GM18505 (cell line): ENCODE results near the gene CPA4.
"Not testable (repeated sequence)": the region's sequence is repeated elsewhere in the genome, so short reads cannot be mapped to it uniquely, and the experiment has no call there.

Experiments
- ATAC-seq: cut with Tn5 transposase; IDR thresholded peaks from one replicate; pipeline ENCODE4 v1.9.1; 2021; ENCODE audit not compliant: unreplicated experiment
- POLR2A ChIP-seq: IDR thresholded peaks from 4 replicates; pipeline ENCODE4 v1.6.1; 2011; ENCODE audit warnings: borderline replicate concordance; ENCODE audit not compliant: insufficient read depth, insufficient read length; ENCODE audit errors: extremely low read depth

CPA4 gene

DNA sequence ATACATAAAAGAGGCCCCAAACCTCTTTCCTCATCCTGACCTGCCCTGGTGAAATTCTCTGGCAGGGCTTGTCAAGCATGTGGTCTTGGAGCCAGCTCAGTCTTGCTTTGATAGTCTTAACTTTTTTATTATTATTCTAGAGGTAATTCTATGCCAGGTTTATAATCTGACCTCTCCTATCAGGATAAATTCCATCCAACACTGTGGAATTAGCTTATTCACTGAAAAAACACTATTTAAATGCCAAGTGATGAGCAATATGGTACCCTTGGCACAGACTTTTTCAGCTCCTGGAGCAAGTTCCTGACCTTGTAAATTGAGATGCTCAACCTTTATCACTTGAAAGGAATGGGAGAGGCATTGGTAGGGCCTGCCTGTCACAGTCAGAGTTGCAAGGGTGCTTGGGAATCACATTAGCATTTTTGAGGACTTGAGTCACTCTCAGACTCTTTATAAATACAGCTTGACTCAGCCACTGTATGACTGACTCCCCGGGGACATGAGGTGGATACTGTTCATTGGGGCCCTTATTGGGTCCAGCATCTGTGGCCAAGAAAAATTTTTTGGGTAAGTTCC is at the start of gene CPA4:
CPA4 (plus strand) TSS at position 480 of the 576 bp plus-strand sequence; CDS start at position 500, 20 bp downstream.
- TF ChIP-seq POLR2A, result no peak
- no peak for ATAC-seq

- not testable (repeated sequence) for ATAC-seq
Measured at GRCh38 chr7:130243486-130243885, 49.5 kb upstream of the CPA4 start.

- ATAC-seq, result not testable (repeated sequence)
Measured at GRCh38 chr7:130246491-130246890, 46.5 kb upstream of the CPA4 start.

DNA sequence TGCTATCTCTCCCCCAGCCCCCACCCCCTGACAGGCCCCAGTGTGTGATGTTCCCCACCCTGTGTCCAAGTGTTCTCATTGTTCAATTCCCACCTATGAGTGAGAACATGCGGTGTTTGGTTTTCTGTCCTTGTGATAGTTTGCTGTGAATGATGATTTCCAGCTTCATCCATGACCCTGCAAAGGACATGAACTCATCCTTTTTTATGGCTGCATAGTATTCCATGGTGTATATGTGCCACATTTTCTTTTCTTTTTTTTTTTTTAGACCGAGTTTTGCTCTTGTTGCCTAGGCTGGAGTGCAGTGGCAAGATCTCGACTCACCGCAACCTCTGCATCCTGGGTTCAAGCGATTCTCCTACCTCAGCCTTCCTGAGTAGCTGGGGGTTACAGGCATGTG is 44.1 kb upstream of the CPA4 start:
- not testable (repeated sequence) for ATAC-seq

DNA sequence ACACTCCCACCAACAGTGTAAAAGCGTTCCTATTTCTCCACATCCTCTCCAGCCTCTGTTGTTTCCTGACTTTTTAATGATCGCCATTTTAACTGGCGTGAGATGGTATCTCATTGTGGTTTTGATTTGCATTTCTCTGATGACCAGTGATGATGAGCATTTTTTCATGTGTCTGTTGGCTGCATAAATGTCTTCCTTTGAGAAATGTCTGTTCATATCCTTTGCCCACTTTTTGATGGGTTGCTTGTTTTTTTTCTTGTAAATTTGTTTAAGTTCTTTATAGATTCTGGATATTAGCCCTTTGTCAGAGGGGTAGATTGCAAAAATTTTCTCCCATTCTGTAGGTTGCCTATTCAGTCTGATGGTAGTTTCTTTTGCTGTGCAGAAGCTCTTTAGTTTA is 43.3 kb upstream of the CPA4 start:
- ATAC-seq, result not testable (repeated sequence)

DNA sequence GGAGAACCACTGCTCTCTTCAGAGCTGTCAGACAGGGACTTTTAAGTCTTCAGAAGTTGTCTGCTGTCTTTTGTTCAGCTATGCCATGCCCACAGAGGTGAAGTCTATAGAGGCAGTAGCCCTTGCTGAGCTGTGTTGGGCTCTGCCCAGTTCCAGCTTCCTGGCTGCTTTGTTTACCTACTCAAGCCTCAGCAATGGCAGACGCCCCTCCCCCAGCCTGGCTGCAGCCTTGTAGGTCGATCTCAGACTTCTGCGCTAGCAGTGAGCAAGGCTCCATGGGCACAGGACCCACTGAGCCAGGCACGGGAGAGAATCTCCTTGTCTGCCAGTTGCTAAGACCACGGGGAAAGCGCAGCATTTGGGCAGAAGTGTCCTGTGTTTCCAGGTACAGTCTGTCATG is 38.4 kb upstream of the CPA4 start:
- no peak for ATAC-seq
- TF ChIP-seq POLR2A, result no peak

GRCh38 chr7:130256704-130257103 is 36.3 kb upstream of the CPA4 start:
- no peak for ATAC-seq
- TF ChIP-seq POLR2A, result no peak

- no peak for ATAC-seq
- TF ChIP-seq POLR2A, result no peak
Measured at GRCh38 chr7:130258494-130259078, 34.4 kb upstream of the CPA4 start.

GRCh38 chr7:130262448-130262847 is 30.5 kb upstream of the CPA4 start:
- TF ChIP-seq POLR2A, result no peak
- no peak for ATAC-seq

- no peak for TF ChIP-seq POLR2A
- no peak for ATAC-seq
Measured at GRCh38 chr7:130263130-130263529, 29.8 kb upstream of the CPA4 start.

GRCh38 chr7:130266258-130266960 is 26.6 kb upstream of the CPA4 start, which contains the start of gene CPA2:
Gene CPA2, plus strand, starts transcription at chr7:130266863. Its CDS starts 19 bp downstream, at chr7:130266882.
- no peak for ATAC-seq
- no peak for TF ChIP-seq POLR2A

GRCh38 chr7:130266961-130267321 is 26.0 kb upstream of the CPA4 start:
- TF ChIP-seq POLR2A, result no peak
- ATAC-seq, result no peak

- no peak for ATAC-seq
- TF ChIP-seq POLR2A, result no peak
Measured at GRCh38 chr7:130268463-130269317, 24.3 kb upstream of the CPA4 start.

GRCh38 chr7:130269318-130269694 is 23.7 kb upstream of the CPA4 start:
- ATAC-seq, result no peak

More at GRCh38 chr7:130269318-130269694, 23.7 kb upstream of the CPA4 start:
- no peak for TF ChIP-seq POLR2A
